CD4-positive, alpha-beta T cell treated with Interleukin-15 for 1 hour (primary cell): Measurements from ENCODE around the gene FREM3.
"Not testable (repeated sequence)": the region's sequence is repeated elsewhere in the genome, so short reads cannot be mapped to it uniquely, and the experiment has no call there.

Experiments used
- DNase-seq: peaks from one replicate; pipeline ENCODE4 v3.0.0-alpha.2; 2020

The FREM3 gene

GRCh38 chr4:143700416-143701352 lies at the start of gene FREM3:
Gene FREM3 (minus strand): TSS chr4:143700675. CDS start chr4:143700675, 0 bp downstream.
- no peak for DNase-seq

DNA sequence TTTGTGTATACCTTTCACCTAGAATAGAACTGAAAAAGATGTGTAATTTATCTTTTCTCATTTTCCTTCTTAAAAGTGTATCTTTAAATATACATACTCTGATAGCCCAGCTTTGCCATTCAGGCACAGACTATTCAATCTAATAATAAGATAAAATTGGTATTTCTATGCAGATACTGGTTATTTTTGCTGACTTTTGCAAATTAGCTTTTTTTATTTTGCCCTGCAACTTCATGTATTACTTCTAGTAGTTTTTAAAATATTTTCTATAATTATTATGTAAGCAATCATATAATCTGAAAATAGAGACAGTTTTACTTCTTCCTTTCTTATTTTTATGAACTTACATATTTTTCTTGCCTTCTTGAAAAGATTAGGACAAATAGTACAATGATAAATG lies 45.4 kb upstream of the FREM3 start:
- no peak for DNase-seq

DNA sequence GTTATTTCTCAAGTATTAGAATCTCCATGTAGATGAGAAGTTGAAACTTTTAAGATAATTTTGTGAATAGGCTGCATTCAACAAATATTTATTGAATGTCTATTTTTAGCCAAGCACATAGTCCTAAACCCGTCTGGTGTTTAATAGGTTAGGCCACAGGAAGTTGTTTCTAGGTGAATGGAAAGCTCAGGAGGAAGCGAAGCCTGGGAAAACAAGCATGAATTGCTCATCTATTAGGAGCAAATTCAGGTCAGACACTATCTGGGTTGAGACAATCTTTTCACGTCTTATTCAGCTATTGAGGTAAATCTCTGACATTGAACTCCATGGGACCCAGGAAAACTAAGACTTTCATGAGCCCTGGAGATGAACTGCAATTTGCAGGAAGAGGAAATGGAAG lies 43.1 kb upstream of the FREM3 start:
- no peak for DNase-seq

DNA sequence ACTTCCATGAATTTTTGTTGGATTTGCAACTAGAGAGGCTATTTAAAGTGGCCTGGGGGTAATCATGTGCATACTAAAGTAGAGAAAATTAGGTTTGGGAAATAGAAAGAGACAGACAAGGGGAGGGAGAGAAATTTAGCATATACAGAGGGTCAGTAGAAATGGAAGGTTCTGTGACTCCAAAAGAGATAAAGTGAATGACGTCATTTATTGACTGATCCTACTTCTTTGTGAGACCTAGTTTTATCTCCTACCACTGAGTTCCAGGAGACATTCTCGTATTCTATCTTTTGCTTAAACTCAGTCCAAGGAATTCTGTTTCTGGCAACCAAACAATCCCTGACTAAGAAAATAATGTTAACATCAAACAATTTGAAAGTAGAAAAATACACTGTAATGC lies 42.4 kb upstream of the FREM3 start:
- DNase-seq = no peak

- DNase-seq = no peak
Measured at GRCh38 chr4:143736861-143737260, 36.4 kb upstream of the FREM3 start.

GRCh38 chr4:143736061-143736460 lies 35.6 kb upstream of the FREM3 start:
- DNase-seq = not testable (repeated sequence)

DNA sequence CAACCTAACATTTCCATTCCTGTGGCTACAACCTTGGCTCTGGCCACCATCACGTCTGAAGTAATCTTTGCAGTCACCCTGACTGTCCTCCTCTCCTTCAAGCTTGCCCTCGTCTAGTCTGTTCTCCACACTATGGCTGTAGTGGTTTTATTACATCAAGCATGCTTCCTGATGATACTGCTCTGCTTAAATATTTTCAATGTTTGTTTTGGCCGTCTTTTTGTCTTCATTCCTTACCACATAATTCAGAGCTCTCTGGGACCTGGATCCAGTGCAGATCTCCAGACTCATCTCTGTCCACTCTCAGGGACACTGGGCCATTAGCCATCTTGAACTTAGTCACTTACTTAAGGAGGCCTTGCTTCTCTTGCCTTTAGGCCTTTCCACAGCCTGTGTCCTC lies 27.7 kb upstream of the FREM3 start:
- DNase-seq = no peak

DNA sequence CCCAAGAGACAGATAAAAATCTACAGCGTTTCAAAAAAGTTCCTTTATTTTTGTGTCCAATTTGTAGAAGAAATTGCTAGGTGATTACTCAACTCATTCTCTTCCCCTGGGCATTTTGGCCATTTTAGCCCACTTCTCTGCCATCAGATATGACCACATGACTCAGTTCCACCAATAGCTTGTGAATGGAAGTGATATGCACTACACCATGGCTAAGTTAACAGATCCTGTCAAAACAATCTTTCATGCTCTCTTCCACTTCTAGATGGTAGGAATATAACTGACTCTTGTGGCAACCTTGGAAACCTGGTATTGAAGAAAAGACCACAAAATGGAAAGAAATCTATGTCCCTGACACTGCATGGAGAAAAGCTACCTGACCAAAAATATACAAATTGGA lies 26.2 kb upstream of the FREM3 start:
- no peak for DNase-seq

- no peak for DNase-seq
Measured at GRCh38 chr4:143721317-143721716, 20.8 kb upstream of the FREM3 start.

- not testable (repeated sequence) for DNase-seq
Measured at GRCh38 chr4:143718748-143719147, 18.3 kb upstream of the FREM3 start.

DNA sequence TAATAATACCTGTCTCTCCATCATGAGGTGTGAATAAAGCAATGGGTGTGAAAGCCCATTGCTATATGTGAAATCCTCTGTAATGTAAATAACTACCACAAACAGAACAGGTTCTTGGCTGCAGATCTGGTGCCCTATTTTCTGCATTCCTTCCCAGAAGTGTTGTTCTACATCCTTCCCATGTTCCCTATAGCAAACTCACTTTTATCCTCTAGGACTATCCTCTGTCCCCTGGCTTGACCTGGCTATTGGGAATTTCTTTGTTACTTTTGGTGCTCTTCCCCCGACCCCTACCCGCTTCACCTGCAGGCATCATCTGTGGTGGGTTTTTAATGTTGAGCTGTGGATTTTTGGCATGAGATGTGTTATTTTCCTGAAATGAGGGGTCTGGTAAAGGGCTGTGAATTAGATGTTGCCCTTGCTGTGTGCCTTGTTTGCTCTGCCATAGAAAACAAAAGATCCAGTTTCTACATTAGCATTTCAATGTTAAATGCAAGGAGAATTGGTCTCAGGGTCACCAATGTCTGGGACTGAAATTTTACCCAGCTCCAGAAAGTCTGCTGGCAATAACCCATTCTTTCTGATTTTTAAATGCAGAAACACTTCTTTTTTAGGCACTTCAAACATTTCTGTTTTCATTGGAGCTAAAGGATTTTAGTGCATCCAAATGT lies 13.6 kb upstream of the FREM3 start:
- no peak for DNase-seq

DNA sequence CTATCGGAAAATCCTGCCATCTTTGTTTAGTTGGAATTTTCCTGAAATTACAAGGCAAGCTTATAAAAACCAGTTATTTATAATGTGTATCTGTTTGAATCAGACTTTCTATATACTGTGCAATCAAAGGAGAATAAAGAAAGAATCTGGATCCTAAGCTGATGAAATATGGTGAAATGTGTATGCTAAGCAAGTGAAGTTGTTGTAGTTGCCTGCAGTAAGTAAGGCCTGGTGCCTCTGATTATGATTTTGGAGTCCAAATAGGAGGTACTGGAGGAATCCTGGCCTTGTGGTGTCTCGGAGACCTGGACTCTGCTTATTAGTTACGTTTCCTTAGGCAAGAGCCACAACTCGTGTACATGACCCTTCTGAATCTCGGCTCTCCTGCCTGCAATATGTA lies 13.1 kb upstream of the FREM3 start:
- no peak for DNase-seq

GRCh38 chr4:143712155-143712550 lies 11.7 kb upstream of the FREM3 start:
- DNase-seq = no peak

GRCh38 chr4:143711543-143712154 lies 11.2 kb upstream of the FREM3 start:
- DNase-seq = no peak

- no peak for DNase-seq
Measured at GRCh38 chr4:143701365-143701764, 890 bp upstream of the FREM3 start.

- no peak for DNase-seq
Measured at GRCh38 chr4:143700046-143700415, 444 bp downstream of the FREM3 start.

DNA sequence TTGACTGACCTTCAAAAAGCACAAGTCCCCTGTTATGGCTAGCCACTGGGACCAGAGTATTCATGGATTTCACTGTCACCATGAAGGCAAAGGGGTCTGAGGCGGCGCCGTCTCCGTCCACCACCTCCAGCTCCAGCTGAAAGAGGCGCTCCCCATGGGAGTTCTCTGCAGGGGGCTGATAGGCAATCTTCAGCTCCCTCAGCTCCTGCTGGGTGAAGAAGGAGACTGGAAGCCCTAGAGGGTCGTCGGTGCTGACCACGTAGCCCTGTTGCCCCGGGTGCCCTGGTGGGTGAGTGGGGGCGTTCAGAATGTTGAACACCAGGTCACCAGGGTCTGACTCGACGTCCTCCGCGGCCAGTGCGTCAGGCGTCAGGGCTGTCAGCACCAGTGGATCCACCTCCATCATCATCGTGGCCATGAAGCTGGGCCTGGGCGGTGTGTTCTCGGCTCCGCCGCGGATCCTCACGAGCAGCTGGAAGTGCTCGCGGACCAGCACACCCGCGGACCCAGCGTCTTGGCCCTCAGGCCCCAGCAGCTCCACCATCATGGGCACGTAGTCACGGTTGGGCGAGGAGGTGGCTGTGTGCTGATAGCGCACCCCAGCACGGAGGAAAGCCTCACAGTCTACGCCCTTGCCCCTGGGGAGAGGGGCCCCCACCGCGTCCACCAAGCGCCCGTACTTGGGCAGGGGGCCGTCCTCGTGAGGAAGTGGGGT lies 987 bp downstream of the FREM3 start:
- no peak for DNase-seq

GRCh38 chr4:143693856-143694255 lies 6.6 kb downstream of the FREM3 start:
- no peak for DNase-seq

- no peak for DNase-seq
Measured at GRCh38 chr4:143692241-143692640, 8.2 kb downstream of the FREM3 start.

GRCh38 chr4:143679434-143679833 lies 21.0 kb downstream of the FREM3 start:
- no peak for DNase-seq

- not testable (repeated sequence) for DNase-seq
Measured at GRCh38 chr4:143673629-143674028, 26.8 kb downstream of the FREM3 start.

GRCh38 chr4:143668930-143669552 lies 31.4 kb downstream of the FREM3 start:
- DNase-seq = no peak

DNA sequence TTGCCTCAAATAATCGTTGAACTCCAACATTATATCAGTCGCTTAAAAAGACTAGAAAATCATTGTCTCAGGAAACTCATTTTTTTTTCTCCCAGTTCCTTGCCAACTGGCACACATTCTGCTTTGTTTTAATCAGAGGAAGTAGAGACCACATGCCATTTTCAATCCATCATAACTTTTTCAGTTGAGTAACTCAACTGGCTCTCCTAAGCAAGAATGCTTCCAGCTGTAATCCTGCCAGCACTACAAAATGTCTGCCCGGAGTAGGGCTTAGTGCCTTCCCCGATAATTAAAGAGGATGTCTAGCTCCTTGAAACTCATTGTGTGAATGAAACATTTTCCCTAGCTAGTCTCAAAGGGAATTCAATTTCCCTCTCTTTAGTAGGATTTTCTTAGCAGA lies 33.0 kb downstream of the FREM3 start:
- DNase-seq = no peak
